NT2/D1 (cell line): Measurements from ENCODE around the gene DIP2C.

Experiments
- SUZ12 ChIP-seq: IDR thresholded peaks from 2 replicates; pipeline ENCODE4 v1.6.1; 2011; ENCODE audit not compliant: insufficient read length, insufficient read depth; ENCODE audit errors: extremely low read depth
- YY1 ChIP-seq: IDR thresholded peaks from 2 replicates; pipeline ENCODE4 v1.6.1; 2011; ENCODE audit not compliant: insufficient read length, insufficient read depth

DNA sequence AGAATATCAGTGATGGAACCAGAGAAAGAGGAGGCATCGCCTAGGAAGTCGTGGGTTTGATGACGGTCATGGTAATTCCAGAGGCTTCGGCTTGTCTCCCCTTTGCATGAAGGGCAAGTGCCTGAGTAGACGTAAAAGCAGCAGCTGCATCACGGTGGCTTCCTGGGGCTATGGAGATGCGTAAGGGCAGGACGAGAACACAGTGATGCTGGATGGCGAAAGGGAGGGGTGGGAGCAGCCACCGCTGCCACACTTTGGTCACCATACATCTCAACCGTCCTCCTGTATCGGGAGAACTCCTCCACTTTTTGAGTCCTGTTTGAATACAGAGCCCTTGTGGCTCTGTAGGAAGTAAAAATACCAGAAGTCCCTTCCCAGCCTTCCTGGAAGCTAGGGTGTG, 371.5 kb downstream of the DIP2C start:
- no peak for TF ChIP-seq YY1
- no peak for TF ChIP-seq SUZ12
